K562 (cell line): ENCODE results near the gene LRRC61. TPM values are rescaled to one million over a fixed set of nuclear protein-coding genes. Genes with fewer than 3 reads are reported as not detected.

Experiments used
- BHLHE40 ChIP-seq: IDR thresholded peaks from 2 replicates; pipeline ENCODE4 v1.6.1; 2011; ENCODE audit warnings: low read length, improper control_type of control experiment
- CHD4 ChIP-seq: fragments of 200-600 bp; sonication (generic); IDR thresholded peaks from 3 replicates; pipeline ENCODE4 v1.6.1; 2012; ENCODE audit warnings: low read depth, mild to moderate bottlenecking, mixed read lengths, low read length, inconsistent platforms; ENCODE audit not compliant: insufficient read depth, insufficient replicate concordance, poor library complexity, severe bottlenecking
- ELF4 ChIP-seq: fragments of 450-650 bp; formaldehyde crosslinking; IDR thresholded peaks from 2 replicates; pipeline ENCODE4 v1.4.0; 2022; ENCODE audit warnings: missing genetic modification characterization
- HDAC8 ChIP-seq: fragments of 450-650 bp; IDR thresholded peaks from 2 replicates; pipeline ENCODE4 v1.6.1; 2016; ENCODE audit warnings: mild to moderate bottlenecking, missing genetic modification characterization, moderate library complexity, missing compliant biosample characterization
- HEY1 ChIP-seq: fragments of 250-450 bp; sonication (Bioruptor Pico); IDR thresholded peaks from 2 replicates; pipeline ENCODE4 v1.5.0; 2020; ENCODE audit warnings: mild to moderate bottlenecking, moderate library complexity, borderline replicate concordance
- MCM7 ChIP-seq, 2 experiments: fragments of 450-650 bp; IDR thresholded peaks; 2 replicates each; pipeline ENCODE4 v1.6.1; 2016 to 2018
- OTX1 ChIP-seq: fragments of 450-650 bp; formaldehyde crosslinking; IDR thresholded peaks from 2 replicates; pipeline ENCODE4 v1.4.0; 2022; ENCODE audit warnings: mild to moderate bottlenecking
- POLR3A ChIP-seq: IDR thresholded peaks from 2 replicates; pipeline ENCODE4 v1.6.1; 2011; ENCODE audit warnings: borderline replicate concordance, mild to moderate bottlenecking, moderate library complexity; ENCODE audit not compliant: insufficient read length, insufficient read depth; ENCODE audit errors: extremely low read depth
- RBM25 ChIP-seq: fragments of 200-400 bp; formaldehyde crosslinking; IDR thresholded peaks from 2 replicates; pipeline ENCODE4 v1.6.1; 2018; ENCODE audit warnings: low read length, low read depth, moderate library complexity; ENCODE audit not compliant: severe bottlenecking
- SMAD3 ChIP-seq: fragments of 450-650 bp; formaldehyde crosslinking; conservative IDR thresholded peaks from 2 replicates; pipeline ENCODE4 v1.4.0; 2020; ENCODE audit warnings: mild to moderate bottlenecking
- ZC3H11A ChIP-seq: IDR thresholded peaks from 2 replicates; pipeline ENCODE4 v1.6.1; 2012; ENCODE audit warnings: low read depth, low read length, improper control_type of control experiment
- ZNF311 ChIP-seq: fragments of 250-450 bp; sonication (Bioruptor Pico); IDR thresholded peaks from 2 replicates; pipeline ENCODE4 v1.4.0; 2020; ENCODE audit warnings: mild to moderate bottlenecking, moderate library complexity
- ZZZ3 ChIP-seq: fragments of 450-650 bp; IDR thresholded peaks from 2 replicates; pipeline ENCODE4 v1.6.1; 2016; ENCODE audit warnings: antibody characterized with exemption, mild to moderate bottlenecking, moderate library complexity
- polyA plus RNA-seq, 8 experiments: library from polyadenylated mRNA; depleted of rRNA in 4 of 8; stranded (reverse) in 5 of 8; unstranded in 3 of 8; fragments of >200 nt; fragmentation: Nextera tagmentation in 2 of 8; fragmentation: Illumina TruSeq in 1 of 8; extraction: Ambion mirVana in 2 of 8; extraction: Trizol in 1 of 8; gene quantifications; 2 replicates each; pipeline versions ENCODE4 v1.2.1 to v1.2.3, GENCODE V29; 2011 to 2014; ENCODE audit warnings: inconsistent platforms in 1 of 8, missing spikeins in 1 of 8
- total RNA-seq, 7 experiments: library from RNA; depleted of rRNA in 6 of 7; stranded (reverse); fragments of >200 nt in 6 of 7; fragmentation: Illumina TruSeq in 2 of 7; extraction: Trizol in 2 of 7; gene quantifications; 2 replicates each; pipeline versions ENCODE4 v1.2.1 to v1.2.3, GENCODE V29; 2011 to 2021; ENCODE audit warnings: low replicate concordance in 1 of 7
- TF ChIP-seq, protein P1 (sequence below), 2 experiments: fragments of 450-650 bp; IDR thresholded peaks; 2 replicates each; pipeline ENCODE4 v1.6.1; 2016; ENCODE audit warnings: mild to moderate bottlenecking in 2 of 2, borderline replicate concordance in 1 of 2, low read depth in 1 of 2, moderate library complexity in 1 of 2
- TF ChIP-seq, protein P2 (sequence below): sonication (generic); formaldehyde crosslinking; IDR thresholded peaks from 2 replicates; pipeline ENCODE4 v1.8.0; 2023; ENCODE audit warnings: mild to moderate bottlenecking, missing genetic modification reagents

LRRC61 gene
- total and polyA plus RNA-seq, 9 of the 15 experiments (the other 6 are each of a cell fraction or from before 2014, with no cell fraction given): 1.3 to 55.2 (median 35.2) TPM

DNA sequence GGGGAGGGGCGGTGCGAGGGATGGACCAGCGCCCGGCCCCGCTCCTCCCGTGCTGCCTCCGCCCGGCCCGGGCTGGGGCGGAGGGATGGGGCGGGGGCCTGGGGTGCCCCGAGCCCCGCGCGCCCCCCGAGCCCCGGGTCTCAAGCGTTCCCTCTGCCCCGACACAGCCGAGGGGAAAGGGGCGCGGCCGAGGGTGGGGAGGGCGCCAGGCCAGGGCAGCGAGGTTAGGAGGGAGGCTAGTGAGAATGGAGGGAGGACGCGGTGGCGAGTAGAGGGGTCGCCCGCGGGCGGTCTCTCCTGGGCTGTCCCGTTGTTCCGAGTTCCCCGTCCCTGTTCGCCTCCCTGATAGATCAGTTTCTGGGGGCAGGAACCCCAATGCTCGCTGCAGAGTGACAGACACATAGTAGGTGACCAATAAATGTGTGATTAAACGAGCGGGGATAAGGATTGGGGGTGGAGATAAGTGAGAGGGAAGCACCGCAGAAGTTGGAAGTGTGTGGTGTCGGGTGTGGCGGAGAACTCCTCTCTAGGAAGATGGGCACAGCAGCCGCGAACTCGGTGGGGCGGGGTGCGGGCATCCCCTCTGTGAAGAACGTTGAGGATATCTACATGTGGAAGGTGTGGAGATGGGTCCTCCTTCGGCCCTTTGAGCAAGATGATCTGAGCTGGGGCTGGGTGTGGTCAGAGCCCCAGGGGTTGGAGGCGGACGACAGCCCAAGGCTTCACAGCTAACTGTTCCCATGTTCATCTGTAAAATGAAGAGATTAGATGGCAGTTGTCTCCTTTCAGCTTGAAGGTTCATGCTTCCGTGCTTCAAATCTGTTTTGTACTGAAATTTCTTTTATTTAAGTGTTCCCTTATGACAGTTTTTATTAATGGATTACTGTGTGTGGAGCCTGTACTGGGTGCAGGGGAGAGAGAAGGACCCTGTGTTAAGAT, 56.6 kb downstream of the LRRC61 start (continued):
- TF ChIP-seq ZC3H11A: no peak
- TF ChIP-seq OTX1 (CRISPR knock-in tag): peak; percentile 57; the same call in 1 of the 2 replicates
- TF ChIP-seq ZNF311: no peak
- TF ChIP-seq BHLHE40: peak; percentile 38; the same call in 1 of the 2 replicates
- TF ChIP-seq HEY1: no peak
- TF ChIP-seq SMAD3 (CRISPR knock-in tag): no peak
- TF ChIP-seq, protein P1, sequence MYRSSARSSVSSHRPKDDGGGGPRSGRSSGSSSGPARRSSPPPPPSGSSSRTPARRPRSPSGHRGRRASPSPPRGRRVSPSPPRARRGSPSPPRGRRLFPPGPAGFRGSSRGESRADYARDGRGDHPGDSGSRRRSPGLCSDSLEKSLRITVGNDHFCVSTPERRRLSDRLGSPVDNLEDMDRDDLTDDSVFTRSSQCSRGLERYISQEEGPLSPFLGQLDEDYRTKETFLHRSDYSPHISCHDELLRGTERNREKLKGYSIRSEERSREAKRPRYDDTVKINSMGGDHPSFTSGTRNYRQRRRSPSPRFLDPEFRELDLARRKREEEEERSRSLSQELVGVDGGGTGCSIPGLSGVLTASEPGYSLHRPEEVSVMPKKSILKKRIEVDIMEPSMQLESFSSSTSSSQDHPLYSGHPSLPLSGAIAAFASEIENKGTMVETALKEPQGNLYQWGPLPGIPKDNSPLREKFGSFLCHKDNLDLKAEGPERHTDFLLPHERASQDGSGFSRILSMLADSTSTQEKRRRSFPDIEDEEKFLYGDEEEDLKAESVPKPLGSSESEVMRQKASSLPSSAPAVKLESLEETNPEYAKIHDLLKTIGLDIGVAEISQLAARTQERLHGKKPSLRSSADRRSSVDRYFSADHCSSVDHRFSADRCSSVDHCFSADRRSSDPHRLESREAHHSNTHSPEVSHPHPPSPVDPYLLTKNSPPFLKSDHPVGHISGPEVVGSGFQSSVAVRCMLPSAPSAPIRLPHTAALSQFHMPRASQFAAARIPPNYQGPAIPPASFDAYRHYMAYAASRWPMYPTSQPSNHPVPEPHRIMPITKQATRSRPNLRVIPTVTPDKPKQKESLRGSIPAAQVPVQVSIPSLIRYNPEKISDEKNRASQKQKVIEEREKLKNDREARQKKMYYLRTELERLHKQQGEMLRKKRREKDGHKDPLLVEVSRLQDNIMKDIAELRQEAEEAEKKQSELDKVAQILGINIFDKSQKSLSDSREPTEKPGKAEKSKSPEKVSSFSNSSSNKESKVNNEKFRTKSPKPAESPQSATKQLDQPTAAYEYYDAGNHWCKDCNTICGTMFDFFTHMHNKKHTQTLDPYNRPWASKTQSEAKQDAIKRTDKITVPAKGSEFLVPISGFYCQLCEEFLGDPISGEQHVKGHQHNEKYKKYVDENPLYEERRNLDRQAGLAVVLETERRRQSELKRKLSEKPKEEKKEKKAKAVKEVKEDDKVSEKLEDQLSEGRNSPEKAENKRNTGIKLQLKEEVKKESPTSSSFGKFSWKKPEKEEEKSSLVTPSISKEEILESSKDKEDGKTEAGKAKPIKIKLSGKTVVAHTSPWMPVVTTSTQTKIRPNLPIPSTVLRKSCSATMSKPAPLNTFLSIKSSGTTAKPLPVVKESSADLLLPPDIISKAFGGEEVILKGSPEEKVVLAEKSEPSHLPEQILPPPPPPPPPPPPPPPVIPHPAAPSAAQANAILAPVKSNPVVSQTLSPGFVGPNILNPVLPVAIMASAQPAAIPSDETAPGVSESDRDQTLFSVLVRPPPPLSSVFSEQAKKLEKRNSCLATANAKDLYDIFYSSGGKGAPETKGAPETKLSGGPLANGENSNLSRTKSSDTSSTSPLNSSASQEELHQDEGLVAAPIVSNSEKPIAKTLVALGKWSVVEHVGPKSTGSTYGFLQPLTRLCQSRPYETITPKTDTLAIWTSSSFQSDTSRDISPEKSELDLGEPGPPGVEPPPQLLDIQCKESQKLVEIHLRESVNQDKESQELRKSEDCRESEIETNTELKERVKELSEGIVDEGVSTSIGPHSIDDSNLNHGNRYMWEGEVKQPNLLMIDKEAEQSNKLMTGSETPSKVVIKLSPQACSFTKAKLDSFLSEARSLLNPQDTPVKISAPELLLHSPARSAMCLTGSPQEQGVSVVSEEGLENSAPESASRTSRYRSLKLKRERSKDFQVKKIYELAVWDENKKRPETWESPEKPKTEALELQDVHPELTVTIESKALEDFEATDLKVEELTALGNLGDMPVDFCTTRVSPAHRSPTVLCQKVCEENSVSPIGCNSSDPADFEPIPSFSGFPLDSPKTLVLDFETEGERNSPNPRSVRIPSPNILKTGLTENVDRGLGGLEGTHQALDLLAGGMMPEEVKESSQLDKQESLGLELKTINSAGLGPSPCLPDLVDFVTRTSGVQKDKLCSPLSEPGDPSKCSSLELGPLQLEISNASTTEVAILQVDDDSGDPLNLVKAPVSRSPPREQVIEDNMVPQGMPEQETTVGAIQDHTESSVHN (IDR thresholded peaks at IDR 0.05; ENCODE audit: borderline replicate concordance in 1 of 2, low read depth in 1 of 2): no peak
- TF ChIP-seq MCM7 (IDR thresholded peaks at IDR 0.05): no peak
- TF ChIP-seq ZZZ3: no peak
- no peak for TF ChIP-seq RBM25
- no peak for TF ChIP-seq POLR3A
- no peak for TF ChIP-seq HDAC8 (tag)
- TF ChIP-seq, protein P2, sequence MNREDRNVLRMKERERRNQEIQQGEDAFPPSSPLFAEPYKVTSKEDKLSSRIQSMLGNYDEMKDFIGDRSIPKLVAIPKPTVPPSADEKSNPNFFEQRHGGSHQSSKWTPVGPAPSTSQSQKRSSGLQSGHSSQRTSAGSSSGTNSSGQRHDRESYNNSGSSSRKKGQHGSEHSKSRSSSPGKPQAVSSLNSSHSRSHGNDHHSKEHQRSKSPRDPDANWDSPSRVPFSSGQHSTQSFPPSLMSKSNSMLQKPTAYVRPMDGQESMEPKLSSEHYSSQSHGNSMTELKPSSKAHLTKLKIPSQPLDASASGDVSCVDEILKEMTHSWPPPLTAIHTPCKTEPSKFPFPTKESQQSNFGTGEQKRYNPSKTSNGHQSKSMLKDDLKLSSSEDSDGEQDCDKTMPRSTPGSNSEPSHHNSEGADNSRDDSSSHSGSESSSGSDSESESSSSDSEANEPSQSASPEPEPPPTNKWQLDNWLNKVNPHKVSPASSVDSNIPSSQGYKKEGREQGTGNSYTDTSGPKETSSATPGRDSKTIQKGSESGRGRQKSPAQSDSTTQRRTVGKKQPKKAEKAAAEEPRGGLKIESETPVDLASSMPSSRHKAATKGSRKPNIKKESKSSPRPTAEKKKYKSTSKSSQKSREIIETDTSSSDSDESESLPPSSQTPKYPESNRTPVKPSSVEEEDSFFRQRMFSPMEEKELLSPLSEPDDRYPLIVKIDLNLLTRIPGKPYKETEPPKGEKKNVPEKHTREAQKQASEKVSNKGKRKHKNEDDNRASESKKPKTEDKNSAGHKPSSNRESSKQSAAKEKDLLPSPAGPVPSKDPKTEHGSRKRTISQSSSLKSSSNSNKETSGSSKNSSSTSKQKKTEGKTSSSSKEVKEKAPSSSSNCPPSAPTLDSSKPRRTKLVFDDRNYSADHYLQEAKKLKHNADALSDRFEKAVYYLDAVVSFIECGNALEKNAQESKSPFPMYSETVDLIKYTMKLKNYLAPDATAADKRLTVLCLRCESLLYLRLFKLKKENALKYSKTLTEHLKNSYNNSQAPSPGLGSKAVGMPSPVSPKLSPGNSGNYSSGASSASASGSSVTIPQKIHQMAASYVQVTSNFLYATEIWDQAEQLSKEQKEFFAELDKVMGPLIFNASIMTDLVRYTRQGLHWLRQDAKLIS (CRISPR knock-in tag): no peak
- TF ChIP-seq CHD4: peak; percentile 76
- TF ChIP-seq ELF4 (CRISPR knock-in tag): no peak
